ENCODE data around the gene GCNT4. TPM values are rescaled to one million over a fixed set of nuclear protein-coding genes. Genes with fewer than 3 reads are reported as not detected.

Gene GCNT4
- total RNA-seq, 2 experiments from 2014 or later = 7.2 to 7.4 TPM

DNA sequence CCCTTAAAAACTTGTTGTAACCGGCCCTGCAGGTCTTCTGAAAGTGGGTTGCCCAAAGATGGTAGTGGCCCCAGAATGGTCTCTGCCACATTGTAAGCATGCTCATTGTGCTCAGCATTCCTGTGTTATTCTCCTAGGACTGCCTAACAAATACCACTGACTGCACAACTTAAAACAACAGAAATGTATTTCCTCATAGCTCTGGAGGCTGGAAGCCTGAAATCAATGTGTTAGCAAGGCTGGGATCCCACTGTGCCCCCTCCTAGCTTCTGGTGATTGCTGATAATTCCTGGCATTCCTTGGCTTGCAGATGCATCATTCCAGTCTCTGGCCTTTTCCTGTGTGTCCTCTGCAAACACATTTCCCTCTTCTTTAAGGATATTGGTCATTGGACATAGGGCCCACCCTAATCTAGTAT lies 3.4 kb upstream of the GCNT4 start:
- CTCF ChIA-PET = interaction anchor here (2.2 kb wide), 1 partner anchor 181 kb away, joined by 8 read pairs; the partner anchor contains the start of gene ANKRD31
- intact Hi-C loops (cut with DNase I, micrococcal nuclease) = loop anchor here in 1 of 2 experiments (10.0 kb wide), 1 partner anchor 291 kb away; the partner anchor contains the start of genes GFM2 and NSA2
- Mint-ChIP-seq H3K4me3 (peak overlapping the region; percentile 75), H3K4me1 (ENCODE audit: low read depth) (peaks cover 85% of the 10 kb centered on the region), H3K27ac (peak overlapping the region; percentile 94), H3K36me3 (ENCODE audit: low read depth) (peaks cover 20% of the 10 kb centered on the region), H3K9me3 (no peaks in the 10 kb centered on the region), H3K27me3 (no peaks in the 10 kb centered on the region)
- Histone ChIP-seq H3K4me3 (ENCODE audit: low read length) (no peak overlapping the region), H3K27me3 (ENCODE audit: control insufficient read depth in 1 of 2, insufficient read depth in 2 of 2, low read length in 2 of 2) (no peaks in the 10 kb centered on the region), H3K27ac (ENCODE audit: low read depth in 1 of 2, low read length in 2 of 2) (no peak overlapping the region), H3K4me1 (ENCODE audit: insufficient read depth, low read length) (peaks cover 76% of the 10 kb centered on the region), H3K9me3 (ENCODE audit: control insufficient read depth in 1 of 2, insufficient read depth in 1 of 2, low read length in 2 of 2) (no peaks in the 10 kb centered on the region), H3K36me3 (ENCODE audit: insufficient read depth, low read length) (no peaks in the 10 kb centered on the region)
- TF ChIP-seq, protein P1, sequence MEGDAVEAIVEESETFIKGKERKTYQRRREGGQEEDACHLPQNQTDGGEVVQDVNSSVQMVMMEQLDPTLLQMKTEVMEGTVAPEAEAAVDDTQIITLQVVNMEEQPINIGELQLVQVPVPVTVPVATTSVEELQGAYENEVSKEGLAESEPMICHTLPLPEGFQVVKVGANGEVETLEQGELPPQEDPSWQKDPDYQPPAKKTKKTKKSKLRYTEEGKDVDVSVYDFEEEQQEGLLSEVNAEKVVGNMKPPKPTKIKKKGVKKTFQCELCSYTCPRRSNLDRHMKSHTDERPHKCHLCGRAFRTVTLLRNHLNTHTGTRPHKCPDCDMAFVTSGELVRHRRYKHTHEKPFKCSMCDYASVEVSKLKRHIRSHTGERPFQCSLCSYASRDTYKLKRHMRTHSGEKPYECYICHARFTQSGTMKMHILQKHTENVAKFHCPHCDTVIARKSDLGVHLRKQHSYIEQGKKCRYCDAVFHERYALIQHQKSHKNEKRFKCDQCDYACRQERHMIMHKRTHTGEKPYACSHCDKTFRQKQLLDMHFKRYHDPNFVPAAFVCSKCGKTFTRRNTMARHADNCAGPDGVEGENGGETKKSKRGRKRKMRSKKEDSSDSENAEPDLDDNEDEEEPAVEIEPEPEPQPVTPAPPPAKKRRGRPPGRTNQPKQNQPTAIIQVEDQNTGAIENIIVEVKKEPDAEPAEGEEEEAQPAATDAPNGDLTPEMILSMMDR (IDR thresholded peaks at IDR 0.05) = no peak
- POLR2A ChIA-PET = interaction anchor here (1.9 to 11.6 kb wide), 3 partner anchors 10 to 181 kb away, joined by 5 to 182 read pairs (median 16); partner anchors contain the start of gene ANKRD31
- ATAC-seq (ENCODE audit: poor library complexity) = no peak
- no peak for DNase-seq

DNA sequence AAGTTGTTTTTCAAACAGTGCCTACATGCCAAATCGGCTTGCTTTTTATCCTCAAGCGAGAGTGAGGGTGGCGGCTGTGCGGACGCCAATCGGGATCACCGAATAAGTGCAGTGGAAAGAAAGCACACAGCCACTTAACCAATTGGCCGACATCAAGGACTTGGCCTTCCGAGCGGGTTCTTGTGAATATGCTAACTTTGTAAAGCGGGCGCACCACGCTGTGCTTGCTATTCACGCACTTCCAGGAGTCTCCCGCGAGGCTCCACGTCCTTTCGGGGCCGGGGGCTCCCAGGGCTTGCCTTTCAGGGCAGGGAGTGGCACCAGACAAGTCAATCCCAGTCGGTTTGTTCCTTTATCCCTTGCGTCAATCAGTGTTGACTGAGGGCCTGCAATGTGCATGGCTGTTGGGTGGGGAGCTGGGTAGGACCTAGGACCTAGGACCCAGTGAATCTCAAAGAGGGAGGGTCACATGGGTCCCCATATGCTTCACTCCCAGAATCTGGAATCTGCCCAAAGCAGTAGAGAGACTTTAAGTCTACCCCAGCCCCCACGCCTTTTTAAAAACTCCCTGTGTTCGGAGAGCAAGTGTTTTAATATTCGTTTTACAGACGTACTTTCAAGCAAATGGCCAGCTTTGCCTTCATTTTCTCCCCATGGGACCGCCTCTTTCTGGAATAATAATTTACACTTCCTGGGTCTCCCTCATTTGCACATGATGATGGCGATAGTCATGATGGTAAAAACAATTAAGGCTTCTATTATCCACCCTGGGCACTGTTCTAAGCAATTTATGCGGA lies 2.0 kb upstream of the GCNT4 start:
- no peaks in the 10 kb centered on the region for H3K9me3 Mint-ChIP-seq
- H3K4me1 Mint-ChIP-seq (ENCODE audit: low read depth) = peaks cover 85% of the 10 kb centered on the region
- no peaks in the 10 kb centered on the region for H3K27me3 Mint-ChIP-seq
- ChIA-PET POLR2A (interaction anchor here (0.5 to 11.6 kb wide), 22 partner anchors 10 to 282 kb away, joined by 3 to 182 read pairs (median 6); partner anchors contain the start of genes ANKRD31 and HMGCR), CTCF (interaction anchor here (1.0 to 2.6 kb wide), 3 partner anchors 12 to 182 kb away, joined by 3 to 12 read pairs (median 4); partner anchors contain the start of gene ANKRD31)
- TF ChIP-seq, protein P1 (IDR thresholded peaks at IDR 0.05) = no peak
- H3K27me3 ChIP-seq (ENCODE audit: control insufficient read depth in 1 of 2, insufficient read depth in 2 of 2, low read length in 2 of 2) = no peaks in the 10 kb centered on the region
- H3K36me3 Mint-ChIP-seq (ENCODE audit: low read depth) = peaks cover 20% of the 10 kb centered on the region
- intact Hi-C loops (cut with DNase I, micrococcal nuclease) = loop anchor here (5.0 to 10.0 kb wide), 5 partner anchors 33 to 290 kb away; partner anchors contain the start of genes GFM2 (in 1 of the 2) and NSA2 (in 1 of the 2)
- ATAC-seq (ENCODE audit: poor library complexity) (no peak), DNase-seq (no peak)
- H3K9me3 ChIP-seq (ENCODE audit: control insufficient read depth in 1 of 2, insufficient read depth in 1 of 2, low read length in 2 of 2) = no peaks in the 10 kb centered on the region
- peak overlapping the region; percentile 94 for H3K27ac Mint-ChIP-seq
- H3K27ac ChIP-seq (ENCODE audit: low read depth in 1 of 2, low read length in 2 of 2) = peak overlapping the region; percentile 69 to 89
- H3K4me1 ChIP-seq (ENCODE audit: insufficient read depth, low read length) = peaks cover 80% of the 10 kb centered on the region
- peak overlapping the region; percentile 68 for H3K4me3 ChIP-seq (ENCODE audit: low read length)
- H3K36me3 ChIP-seq (ENCODE audit: insufficient read depth, low read length) = no peaks in the 10 kb centered on the region
- H3K4me3 Mint-ChIP-seq = peak overlapping the region; percentile 95

DNA sequence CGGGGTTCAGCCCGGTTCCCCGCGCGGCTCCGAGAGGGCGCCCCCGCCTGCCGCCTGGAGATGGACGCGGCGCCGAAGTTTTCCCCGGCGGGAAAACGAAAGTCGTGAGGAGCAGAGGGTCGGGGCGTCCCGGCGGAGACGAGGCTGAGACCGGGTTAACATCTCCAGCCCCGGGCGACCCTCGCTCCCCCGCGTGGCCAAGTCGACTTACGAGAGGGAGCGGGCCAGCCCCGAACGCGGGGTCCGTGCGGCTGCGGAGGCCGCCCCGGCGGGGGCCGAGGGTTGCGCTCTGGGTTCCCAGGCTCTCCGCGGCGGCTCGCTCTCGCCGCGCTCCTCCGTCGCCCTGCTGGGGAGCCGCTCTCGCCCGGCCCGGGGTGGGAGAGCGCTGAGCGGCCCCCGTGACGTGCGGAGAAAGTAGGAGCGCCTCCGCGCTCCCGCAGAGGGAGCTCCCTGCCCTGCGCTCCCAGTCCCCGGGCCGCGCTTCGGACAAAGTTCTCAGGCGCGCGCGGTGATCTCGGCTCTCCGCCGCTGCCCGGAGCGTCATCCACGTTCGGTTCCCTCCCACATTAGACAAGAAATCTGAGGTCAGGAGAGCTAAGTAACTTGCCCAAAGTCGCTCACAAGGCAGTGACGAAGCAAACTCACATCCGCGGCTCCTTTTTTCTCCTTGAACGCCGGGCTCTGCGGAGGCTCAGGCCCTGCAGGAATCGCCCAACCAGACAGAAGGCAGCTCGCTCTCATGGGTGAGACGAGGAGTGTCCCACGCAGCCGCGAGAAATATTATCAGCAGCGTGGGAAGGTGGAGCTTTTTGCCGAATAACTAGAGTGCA lies 1.2 kb upstream of the GCNT4 start:
- Histone ChIP-seq H3K27me3 (ENCODE audit: control insufficient read depth in 1 of 2, insufficient read depth in 2 of 2, low read length in 2 of 2) (no peaks in the 10 kb centered on the region), H3K4me1 (ENCODE audit: insufficient read depth, low read length) (peaks cover 75% of the 10 kb centered on the region), H3K27ac (ENCODE audit: low read depth in 1 of 2, low read length in 2 of 2) (peak overlapping the region; percentile 69 to 89), H3K9me3 (ENCODE audit: control insufficient read depth in 1 of 2, insufficient read depth in 1 of 2, low read length in 2 of 2) (no peaks in the 10 kb centered on the region), H3K36me3 (ENCODE audit: insufficient read depth, low read length) (no peaks in the 10 kb centered on the region), H3K4me3 (ENCODE audit: low read length) (peak overlapping the region; percentile 68)
- Mint-ChIP-seq H3K4me1 (ENCODE audit: low read depth) (peaks cover 85% of the 10 kb centered on the region), H3K27ac (peak overlapping the region; percentile 94), H3K27me3 (no peaks in the 10 kb centered on the region), H3K4me3 (peak overlapping the region; percentile 95), H3K36me3 (ENCODE audit: low read depth) (peaks cover 24% of the 10 kb centered on the region), H3K9me3 (no peaks in the 10 kb centered on the region)
- peak; percentile 45 for ATAC-seq (ENCODE audit: poor library complexity)
- CTCF ChIA-PET = interaction anchor here (1.0 to 2.6 kb wide), 3 partner anchors 13 to 183 kb away, joined by 3 to 12 read pairs (median 4); partner anchors contain the start of gene ANKRD31
- TF ChIP-seq, protein P1 (IDR thresholded peaks at IDR 0.05) = no peak
- DNase-seq = peak; percentile 43 to 83 (median 59)
- POLR2A ChIA-PET = interaction anchor here (0.5 to 11.6 kb wide), 28 partner anchors 9 to 287 kb away, joined by 3 to 182 read pairs (median 6); partner anchors contain the start of genes ANKRD31, GFM2, HMGCR and NSA2
- intact Hi-C loops (cut with DNase I, micrococcal nuclease) = loop anchor here (5.0 to 10.0 kb wide), 5 partner anchors 34 to 289 kb away; partner anchors contain the start of genes GFM2 (in 1 of the 2) and NSA2 (in 1 of the 2)

Measured in CD4-positive, alpha-beta T cell (primary cell).